Cardiac septum (tissue), 1 donor: Measurements from ENCODE around the gene MAML3. TPM values are rescaled to one million over a fixed set of nuclear protein-coding genes. Genes with fewer than 3 reads are reported as not detected.
A peak's percentile ranks its signal among the peaks of the same experiment; 100 is the strongest.

Experiments used
- DNase-seq: peaks from one replicate; pipeline ENCODE4 v3.0.0-alpha.2; 2020; ENCODE audit warnings: low spot score
- intact Hi-C: fragments of 100-400 bp; cut with DNase I; formaldehyde crosslinking; loops from one replicate; pipeline ENCODE4 v1.14.0; 2022
- total RNA-seq: library from RNA; stranded (reverse); fragmentation: NEBNext Ultra II Directional; extraction: Animal tissue kit (Norgen Biotek cat#: 25700); gene quantifications from one replicate; pipeline ENCODE4 v1.2.1, GENCODE V29; 2021
- donor health status: DM: no; HTN: no; CAD: no.

MAML3 gene
- total RNA-seq, 1 donor from 2014 or later, result 4.1 TPM

- DNase-seq, result no peak
- intact Hi-C loops, result loop anchor here (5.0 kb wide), 1 partner anchor 113 kb away; no protein-coding TSS in a partner anchor
These were observed 278.6 kb downstream of the MAML3 start for GRCh38 chr4:139875411-139875825.

GRCh38 chr4:139873111-139873860 is 280.7 kb downstream of the MAML3 start:
- intact Hi-C loops, result no loop called here
- DNase-seq, result peak; percentile 81

- intact Hi-C loops, result no loop called here
- DNase-seq, result no peak
These were observed 281.7 kb downstream of the MAML3 start for GRCh38 chr4:139872274-139872673.

GRCh38 chr4:139869810-139870209 is 284.2 kb downstream of the MAML3 start:
- intact Hi-C loops, result no loop called here
- no peak for DNase-seq

- intact Hi-C loops, result no loop called here
- DNase-seq, result no peak
These were observed 287.6 kb downstream of the MAML3 start for GRCh38 chr4:139866276-139866962.

GRCh38 chr4:139865537-139865936 is 288.4 kb downstream of the MAML3 start:
- DNase-seq, result no peak
- intact Hi-C loops, result no loop called here

- intact Hi-C loops, result no loop called here
- no peak for DNase-seq
These were observed 290.5 kb downstream of the MAML3 start for GRCh38 chr4:139863531-139863930.

- intact Hi-C loops, result no loop called here
- DNase-seq, result no peak
These were observed 292.5 kb downstream of the MAML3 start for GRCh38 chr4:139861471-139861870.

- intact Hi-C loops, result no loop called here
- DNase-seq, result no peak
These were observed 293.5 kb downstream of the MAML3 start for GRCh38 chr4:139860435-139861024.

GRCh38 chr4:139859876-139860275 is 294.1 kb downstream of the MAML3 start:
- intact Hi-C loops, result no loop called here
- DNase-seq, result no peak

GRCh38 chr4:139858436-139859205 is 295.4 kb downstream of the MAML3 start:
- no peak for DNase-seq
- intact Hi-C loops, result no loop called here

GRCh38 chr4:139857977-139858376 is 296.0 kb downstream of the MAML3 start:
- intact Hi-C loops, result no loop called here

GRCh38 chr4:139857021-139857420 is 297.0 kb downstream of the MAML3 start:
- DNase-seq, result no peak
- intact Hi-C loops, result no loop called here

More at GRCh38 chr4:139857977-139858376, 296.0 kb downstream of the MAML3 start:
- DNase-seq, result no peak

GRCh38 chr4:139854668-139855403 is 299.1 kb downstream of the MAML3 start:
- no peak for DNase-seq
- intact Hi-C loops, result no loop called here

GRCh38 chr4:139853309-139853708 is 300.7 kb downstream of the MAML3 start:
- intact Hi-C loops, result no loop called here

GRCh38 chr4:139852612-139853269 is 301.2 kb downstream of the MAML3 start:
- intact Hi-C loops, result no loop called here

More at GRCh38 chr4:139853309-139853708, 300.7 kb downstream of the MAML3 start:
- no peak for DNase-seq

GRCh38 chr4:139851639-139852038 is 302.3 kb downstream of the MAML3 start:
- no peak for DNase-seq
- intact Hi-C loops, result no loop called here

More at GRCh38 chr4:139852612-139853269, 301.2 kb downstream of the MAML3 start:
- DNase-seq, result no peak

- intact Hi-C loops, result no loop called here
- DNase-seq, result no peak
These were observed 302.9 kb downstream of the MAML3 start for GRCh38 chr4:139851133-139851532.

GRCh38 chr4:139849219-139849618 is 304.8 kb downstream of the MAML3 start:
- intact Hi-C loops, result no loop called here
- DNase-seq, result no peak
